Caco-2 (cell line): ENCODE results near the gene NTN1. TPM values are rescaled to one million over a fixed set of nuclear protein-coding genes. Genes with fewer than 3 reads are reported as not detected.

Source experiments
- BruUV-seq: library from RNA; stranded (reverse); fragments of 400-500 nt; replicated peaks from 2 replicates; lab custom pipeline; 2021; lab: Mats Ljungman, UMichigan
- CTCF ChIA-PET: fragments of 300-600 bp; sonication (Branson Sonifier 250); formaldehyde crosslinking; loops from one replicate; lab custom pipeline; 2022; ENCODE audit warnings: antibody characterized with exemption; lab: Charles Lee
- POLR2A ChIA-PET: fragments of 300-600 bp; sonication (Branson Sonifier 250); formaldehyde crosslinking; loops from one replicate; lab custom pipeline; 2022; ENCODE audit warnings: antibody characterized with exemption; lab: Charles Lee
- DNase-seq, 2 experiments: peaks; one replicate each; pipeline versions ENCODE4 v3.0.0 to v3.0.0-alpha.2; 2020 to 2022
- H3K27me3 ChIP-seq: replicated peaks from 2 replicates; pipeline ENCODE4 v1.6.0; 2011; ENCODE audit warnings: low read length; ENCODE audit not compliant: control insufficient read depth, insufficient read depth
- H3K36me3 ChIP-seq: 2 replicates; pipeline ENCODE4 v1.5.1; 2011; ENCODE audit warnings: low read length; ENCODE audit not compliant: control insufficient read depth, insufficient read depth
- H3K4me1 ChIP-seq: fragments of 250-450 bp; sonication (Bioruptor Pico); 2 replicates; pipeline ENCODE4 v1.5.1; 2020; ENCODE audit warnings: mild to moderate bottlenecking
- H3K4me3 ChIP-seq: 2 replicates; pipeline ENCODE4 v1.5.1; 2011; ENCODE audit warnings: low read depth, mild to moderate bottlenecking, control low read depth, low read length
- H3K9me3 ChIP-seq: fragments of 250-450 bp; sonication (Bioruptor Pico); 2 replicates; pipeline ENCODE4 v1.5.1; 2020; ENCODE audit warnings: mild to moderate bottlenecking, moderate library complexity
- H3K27ac Mint-ChIP-seq: one replicate; pipeline ENCODE4 v1.8.0; 2022; ENCODE audit warnings: mixed read lengths; ENCODE audit not compliant: unreplicated experiment
- H3K27me3 Mint-ChIP-seq: one replicate; pipeline ENCODE4 v1.8.0; 2022; ENCODE audit warnings: mixed read lengths; ENCODE audit not compliant: insufficient read depth, unreplicated experiment
- H3K36me3 Mint-ChIP-seq: one replicate; pipeline ENCODE4 v1.8.0; 2022; ENCODE audit warnings: mild to moderate bottlenecking, mixed read lengths; ENCODE audit not compliant: insufficient read depth, unreplicated experiment
- H3K4me1 Mint-ChIP-seq: one replicate; pipeline ENCODE4 v1.8.0; 2022; ENCODE audit warnings: low read depth, mixed read lengths; ENCODE audit not compliant: unreplicated experiment
- H3K4me3 Mint-ChIP-seq: one replicate; pipeline ENCODE4 v1.8.0; 2022; ENCODE audit warnings: mild to moderate bottlenecking, moderate library complexity, mixed read lengths; ENCODE audit not compliant: unreplicated experiment
- H3K9me3 Mint-ChIP-seq: one replicate; pipeline ENCODE4 v1.8.0; 2022; ENCODE audit warnings: mixed read lengths; ENCODE audit not compliant: unreplicated experiment
- CTCF ChIP-seq, 2 experiments: fragments of 200-600 bp in 1 of 2; IDR thresholded peaks; 1 replicate in 1 of 2; 2 replicates in 1 of 2; pipeline versions ENCODE4 v1.5.1 to v1.8.0; 2011 to 2022; ENCODE audit warnings: antibody characterized with exemption in 1 of 2, control low read depth in 1 of 2, inconsistent platforms in 1 of 2, low read depth in 1 of 2, low read length in 1 of 2, mild to moderate bottlenecking in 1 of 2, moderate library complexity in 1 of 2; ENCODE audit not compliant: insufficient read depth in 1 of 2, severe bottlenecking in 1 of 2, unreplicated experiment in 1 of 2
- intact Hi-C: fragments of 100-400 bp; cut with micrococcal nuclease; formaldehyde crosslinking; loops from one replicate; pipeline ENCODE4 v1.10.0; 2022; ENCODE audit not compliant: unreplicated experiment
- total RNA-seq: library from RNA; stranded (reverse); gene quantifications from 2 replicates; pipeline ENCODE4 v1.2.3, GENCODE V29; 2022

The NTN1 gene
- total RNA-seq, 1 experiment from 2014 or later = 0.88 TPM

GRCh38 chr17:8997994-8998628 lies 23.2 kb upstream of the NTN1 start:
- no peaks in the 10 kb centered on the region for H3K9me3 Mint-ChIP-seq
- DNase-seq = peak; percentile 50 to 62
- no peak overlapping the region for H3K4me3 ChIP-seq
- TF ChIP-seq CTCF (IDR thresholded peaks at IDR 0.05; ENCODE audit: insufficient read depth in 1 of 2, low read depth in 1 of 2, low read length in 1 of 2, severe bottlenecking in 1 of 2, unreplicated experiment in 1 of 2) = peak; percentile 64 to 76
- CTCF ChIA-PET = no interaction called here
- H3K9me3 ChIP-seq = no peaks in the 10 kb centered on the region
- no peaks in the 10 kb centered on the region for H3K36me3 ChIP-seq
- POLR2A ChIA-PET = interaction anchor here (0.6 kb wide), 1 partner anchor 776 kb away, joined by 3 read pairs; no protein-coding TSS in a partner anchor
- H3K4me1 Mint-ChIP-seq = peaks cover 10% of the 10 kb centered on the region
- H3K27me3 ChIP-seq = no peaks in the 10 kb centered on the region
- no peak overlapping the region for H3K27ac Mint-ChIP-seq
- no TSS peak for BruUV-seq
- H3K36me3 Mint-ChIP-seq = no peaks in the 10 kb centered on the region
- H3K27me3 Mint-ChIP-seq = no peaks in the 10 kb centered on the region
- H3K4me3 Mint-ChIP-seq = no peak overlapping the region
- intact Hi-C loops = loop anchor here (5.0 kb wide), 1 partner anchor 164 kb away; no protein-coding TSS in a partner anchor
- 0 out of 2 replicates have a peak, but pooled peaks cover 5% of the 10 kb centered on the region for H3K4me1 ChIP-seq

GRCh38 chr17:9001559-9001958 lies 19.8 kb upstream of the NTN1 start:
- no peaks in the 10 kb centered on the region for H3K9me3 Mint-ChIP-seq
- no peak for DNase-seq
- intact Hi-C loops = no loop called here
- no peaks in the 10 kb centered on the region for H3K9me3 ChIP-seq
- ChIA-PET POLR2A (no interaction called here), CTCF (no interaction called here)
- no peak overlapping the region for H3K27ac Mint-ChIP-seq
- H3K4me1 Mint-ChIP-seq = no peaks in the 10 kb centered on the region
- H3K4me3 ChIP-seq = no peak overlapping the region
- no TSS peak for BruUV-seq
- no peaks in the 10 kb centered on the region for H3K27me3 ChIP-seq
- no peaks in the 10 kb centered on the region for H3K4me1 ChIP-seq
- H3K27me3 Mint-ChIP-seq = no peaks in the 10 kb centered on the region
- H3K36me3 Mint-ChIP-seq = no peaks in the 10 kb centered on the region
- TF ChIP-seq CTCF (IDR thresholded peaks at IDR 0.05; ENCODE audit: insufficient read depth in 1 of 2, low read depth in 1 of 2, low read length in 1 of 2, severe bottlenecking in 1 of 2, unreplicated experiment in 1 of 2) = no peak
- H3K36me3 ChIP-seq = no peaks in the 10 kb centered on the region
- H3K4me3 Mint-ChIP-seq = no peak overlapping the region

GRCh38 chr17:9002227-9002605 lies 19.1 kb upstream of the NTN1 start:
- Mint-ChIP-seq H3K36me3 (no peaks in the 10 kb centered on the region), H3K4me3 (no peak overlapping the region), H3K4me1 (no peaks in the 10 kb centered on the region), H3K9me3 (peaks cover 4% of the 10 kb centered on the region), H3K27me3 (no peaks in the 10 kb centered on the region), H3K27ac (no peak overlapping the region)
- ChIA-PET POLR2A (no interaction called here), CTCF (interaction anchor here (0.7 kb wide), 1 partner anchor 221 kb away, joined by 7 read pairs; no protein-coding TSS in a partner anchor)
- no peak for TF ChIP-seq CTCF (IDR thresholded peaks at IDR 0.05; ENCODE audit: insufficient read depth in 1 of 2, low read depth in 1 of 2, low read length in 1 of 2, severe bottlenecking in 1 of 2, unreplicated experiment in 1 of 2)
- Histone ChIP-seq H3K36me3 (no peaks in the 10 kb centered on the region), H3K4me1 (no peaks in the 10 kb centered on the region), H3K4me3 (no peak overlapping the region), H3K27me3 (no peaks in the 10 kb centered on the region), H3K9me3 (no peaks in the 10 kb centered on the region)
- BruUV-seq = no TSS peak
- intact Hi-C loops = no loop called here
- DNase-seq = no peak
